HG02610 (cell line): Measurements from ENCODE around the gene PRRC2A.
A peak's percentile ranks its signal among the peaks of the same experiment; 100 is the strongest.

Source experiments
- ATAC-seq: cut with Tn5 transposase; IDR thresholded peaks from one replicate; pipeline ENCODE4 v1.9.1; 2021; ENCODE audit warnings: mild to moderate bottlenecking, moderate library complexity; ENCODE audit not compliant: unreplicated experiment

Gene PRRC2A

GRCh38 chr6:31664790-31665500, 44.4 kb downstream of the PRRC2A start, which contains the start of gene GPANK1:
Gene GPANK1 (minus strand): TSS chr6:31664997. CDS start chr6:31664478, 519 bp downstream.
- ATAC-seq = peak; percentile 34

- peak; percentile 74 for ATAC-seq
Observed at GRCh38 chr6:31665501-31666336, 45.2 kb downstream of the PRRC2A start, which contains the start of gene CSNK2B. Gene CSNK2B (plus strand): TSS chr6:31666080. CDS start chr6:31666832, 752 bp downstream.

GRCh38 chr6:31666337-31666965, 45.9 kb downstream of the PRRC2A start:
- no peak for ATAC-seq

GRCh38 chr6:31669676-31670075, 49.2 kb downstream of the PRRC2A start, which contains the start of gene LY6G5B:
Gene LY6G5B (plus strand): TSS chr6:31669976. CDS start chr6:31670951, 975 bp downstream.
- no peak for ATAC-seq

- ATAC-seq = no peak
Observed at GRCh38 chr6:31676322-31676903, 55.9 kb downstream of the PRRC2A start.

GRCh38 chr6:31676904-31677303, 56.4 kb downstream of the PRRC2A start:
- no peak for ATAC-seq

- no peak for ATAC-seq
Observed at GRCh38 chr6:31677955-31678354, 57.4 kb downstream of the PRRC2A start.

- ATAC-seq = no peak
Observed at GRCh38 chr6:31680226-31681134, 60.0 kb downstream of the PRRC2A start, which contains the start of gene LY6G5C. Gene LY6G5C (minus strand): TSS chr6:31681067. CDS start chr6:31680373, 694 bp downstream.

- no peak for ATAC-seq
Observed at GRCh38 chr6:31681135-31681671, 60.7 kb downstream of the PRRC2A start.

GRCh38 chr6:31683591-31683990, 63.1 kb downstream of the PRRC2A start:
- no peak for ATAC-seq

- no peak for ATAC-seq
Observed at GRCh38 chr6:31686483-31686882, 66.0 kb downstream of the PRRC2A start.

- ATAC-seq = no peak
Observed at GRCh38 chr6:31687321-31687720, 66.8 kb downstream of the PRRC2A start.
